ENCODE data around the gene MLXIP. TPM values are rescaled to one million over a fixed set of nuclear protein-coding genes. Genes with fewer than 3 reads are reported as not detected.
A peak's percentile ranks its signal among the peaks of the same experiment; 100 is the strongest.

The MLXIP gene
- total RNA-seq, 1 donor from 2014 or later = 63.3 TPM

GRCh38 chr12:122097584-122097926 lies 19.0 kb downstream of the MLXIP start:
- Mint-ChIP-seq H3K4me1 (ENCODE audit: unreplicated experiment) (peaks cover 44% of the 10 kb centered on the region), H3K4me3 (ENCODE audit: unreplicated experiment) (peak overlapping the region; percentile 62), H3K9me3 (ENCODE audit: unreplicated experiment) (no peaks in the 10 kb centered on the region), H3K36me3 (ENCODE audit: low read depth, unreplicated experiment) (peaks cover 5% of the 10 kb centered on the region), H3K27me3 (ENCODE audit: unreplicated experiment) (peaks cover 4% of the 10 kb centered on the region), H3K27ac (ENCODE audit: unreplicated experiment) (peak overlapping the region; percentile 89)
- TF ChIP-seq CTCF (IDR thresholded peaks at IDR 0.05; ENCODE audit: unreplicated experiment) = no peak
- DNase-seq (ENCODE audit: low spot score) = peak; percentile 35

- no peak for DNase-seq (ENCODE audit: low spot score)
These were observed 19.6 kb downstream of the MLXIP start for GRCh38 chr12:122097927-122098756.

GRCh38 chr12:122099280-122099749 lies 20.8 kb downstream of the MLXIP start:
- no peak overlapping the region for H3K4me3 Mint-ChIP-seq (ENCODE audit: unreplicated experiment)
- peaks cover 8% of the 10 kb centered on the region for H3K36me3 Mint-ChIP-seq (ENCODE audit: low read depth, unreplicated experiment)
- TF ChIP-seq CTCF (IDR thresholded peaks at IDR 0.05; ENCODE audit: unreplicated experiment) = no peak
- peaks cover 6% of the 10 kb centered on the region for H3K27me3 Mint-ChIP-seq (ENCODE audit: unreplicated experiment)
- no peak overlapping the region for H3K27ac Mint-ChIP-seq (ENCODE audit: unreplicated experiment)
- H3K4me1 Mint-ChIP-seq (ENCODE audit: unreplicated experiment) = peaks cover 44% of the 10 kb centered on the region
- no peaks in the 10 kb centered on the region for H3K9me3 Mint-ChIP-seq (ENCODE audit: unreplicated experiment)
- DNase-seq (ENCODE audit: low spot score) = no peak

More at GRCh38 chr12:122097927-122098756, 19.6 kb downstream of the MLXIP start:
- peak overlapping the region; percentile 65 for H3K4me3 Mint-ChIP-seq (ENCODE audit: unreplicated experiment)
- no peaks in the 10 kb centered on the region for H3K9me3 Mint-ChIP-seq (ENCODE audit: unreplicated experiment)
- no peak for TF ChIP-seq CTCF (IDR thresholded peaks at IDR 0.05; ENCODE audit: unreplicated experiment)
- H3K27ac Mint-ChIP-seq (ENCODE audit: unreplicated experiment) = peak overlapping the region; percentile 89
- H3K36me3 Mint-ChIP-seq (ENCODE audit: low read depth, unreplicated experiment) = peaks cover 8% of the 10 kb centered on the region
- peaks cover 4% of the 10 kb centered on the region for H3K27me3 Mint-ChIP-seq (ENCODE audit: unreplicated experiment)
- H3K4me1 Mint-ChIP-seq (ENCODE audit: unreplicated experiment) = peaks cover 44% of the 10 kb centered on the region

- peaks cover 8% of the 10 kb centered on the region for H3K36me3 Mint-ChIP-seq (ENCODE audit: low read depth, unreplicated experiment)
These were observed 21.3 kb downstream of the MLXIP start for GRCh38 chr12:122099856-122100255.

More at GRCh38 chr12:122099856-122100255, 21.3 kb downstream of the MLXIP start:
- Mint-ChIP-seq H3K9me3 (ENCODE audit: unreplicated experiment) (no peaks in the 10 kb centered on the region), H3K27me3 (ENCODE audit: unreplicated experiment) (peaks cover 6% of the 10 kb centered on the region), H3K4me3 (ENCODE audit: unreplicated experiment) (no peak overlapping the region), H3K27ac (ENCODE audit: unreplicated experiment) (no peak overlapping the region), H3K4me1 (ENCODE audit: unreplicated experiment) (peaks cover 46% of the 10 kb centered on the region)
- no peak for DNase-seq (ENCODE audit: low spot score)
- no peak for TF ChIP-seq CTCF (IDR thresholded peaks at IDR 0.05; ENCODE audit: unreplicated experiment)
